ENCODE data around the gene GALNT2.

- no peak for TF ChIP-seq POLR2A (IDR thresholded peaks at IDR 0.05)
- TF ChIP-seq, protein P1, sequence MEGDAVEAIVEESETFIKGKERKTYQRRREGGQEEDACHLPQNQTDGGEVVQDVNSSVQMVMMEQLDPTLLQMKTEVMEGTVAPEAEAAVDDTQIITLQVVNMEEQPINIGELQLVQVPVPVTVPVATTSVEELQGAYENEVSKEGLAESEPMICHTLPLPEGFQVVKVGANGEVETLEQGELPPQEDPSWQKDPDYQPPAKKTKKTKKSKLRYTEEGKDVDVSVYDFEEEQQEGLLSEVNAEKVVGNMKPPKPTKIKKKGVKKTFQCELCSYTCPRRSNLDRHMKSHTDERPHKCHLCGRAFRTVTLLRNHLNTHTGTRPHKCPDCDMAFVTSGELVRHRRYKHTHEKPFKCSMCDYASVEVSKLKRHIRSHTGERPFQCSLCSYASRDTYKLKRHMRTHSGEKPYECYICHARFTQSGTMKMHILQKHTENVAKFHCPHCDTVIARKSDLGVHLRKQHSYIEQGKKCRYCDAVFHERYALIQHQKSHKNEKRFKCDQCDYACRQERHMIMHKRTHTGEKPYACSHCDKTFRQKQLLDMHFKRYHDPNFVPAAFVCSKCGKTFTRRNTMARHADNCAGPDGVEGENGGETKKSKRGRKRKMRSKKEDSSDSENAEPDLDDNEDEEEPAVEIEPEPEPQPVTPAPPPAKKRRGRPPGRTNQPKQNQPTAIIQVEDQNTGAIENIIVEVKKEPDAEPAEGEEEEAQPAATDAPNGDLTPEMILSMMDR (IDR thresholded peaks at IDR 0.05) = no peak
Measured at GRCh38 chr1:230301322-230301721, 234.3 kb downstream of the GALNT2 start.
